ENCODE results near the gene GIGYF2.
"Not testable (repeated sequence)": the region's sequence is repeated elsewhere in the genome, so short reads cannot be mapped to it uniquely, and the experiment has no call there.

Gene GIGYF2

DNA sequence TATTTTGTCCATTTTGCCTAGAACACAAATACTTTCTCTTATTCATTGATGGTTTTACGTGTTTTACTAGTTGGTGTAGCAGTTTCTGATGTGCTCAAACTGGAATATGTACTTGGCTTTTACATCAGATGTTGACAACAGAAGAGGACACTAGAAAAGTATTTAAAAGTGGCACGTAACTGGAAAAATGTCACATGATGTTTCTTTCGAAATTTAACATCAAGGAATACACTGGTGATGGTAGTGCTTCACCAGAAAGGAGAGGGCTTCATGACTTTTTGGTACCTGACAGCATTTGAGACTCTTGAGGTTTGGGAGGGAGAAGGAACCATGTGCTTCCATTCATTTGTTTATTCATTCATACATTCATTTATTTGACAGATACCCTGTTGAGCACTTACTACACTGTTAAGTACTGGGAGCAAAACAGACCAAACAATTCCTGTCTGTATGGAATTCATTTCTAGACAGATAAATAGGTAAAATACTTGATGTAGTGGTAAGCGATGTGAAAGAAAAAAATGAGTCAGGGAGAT is 1.5 kb downstream of the GIGYF2 start:
- Mint-ChIP-seq H3K36me3 (ENCODE audit: low read depth) (peaks cover 33% of the 10 kb centered on the region), H3K27ac (peak overlapping the region; percentile 22), H3K9me3 (no peaks in the 10 kb centered on the region), H3K4me1 (ENCODE audit: low read depth) (peaks cover 34% of the 10 kb centered on the region), H3K27me3 (ENCODE audit: low read depth) (peaks cover 2% of the 10 kb centered on the region), H3K4me3 (peak overlapping the region; percentile 99)
- no peak for DNase-seq (ENCODE audit: low spot score)

DNA sequence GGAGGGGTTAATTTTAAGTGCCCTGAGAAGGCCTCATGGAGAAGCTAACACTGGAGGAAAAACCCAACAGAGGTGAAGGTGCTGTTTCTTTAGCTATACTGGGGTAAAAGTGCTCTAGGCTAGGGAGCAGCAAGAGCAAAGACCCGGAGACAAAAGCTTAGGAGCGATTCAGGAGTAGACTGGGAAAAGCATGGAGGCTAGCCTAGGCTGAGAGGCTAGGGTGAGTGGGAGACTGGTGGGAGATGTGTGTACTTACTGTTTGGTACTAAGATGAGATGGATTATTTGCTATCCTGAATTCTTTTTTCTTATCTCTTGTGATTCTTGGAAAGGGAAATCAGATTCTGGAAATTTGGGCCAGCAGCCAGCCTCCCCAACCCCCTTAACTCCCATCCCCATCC is 2.0 kb downstream of the GIGYF2 start:
- no peak for DNase-seq (ENCODE audit: low spot score)
- Mint-ChIP-seq H3K4me3 (peak overlapping the region; percentile 99), H3K27ac (peak overlapping the region; percentile 17), H3K4me1 (ENCODE audit: low read depth) (peaks cover 34% of the 10 kb centered on the region), H3K9me3 (no peaks in the 10 kb centered on the region), H3K36me3 (ENCODE audit: low read depth) (peaks cover 37% of the 10 kb centered on the region), H3K27me3 (ENCODE audit: low read depth) (peaks cover 2% of the 10 kb centered on the region)

DNA sequence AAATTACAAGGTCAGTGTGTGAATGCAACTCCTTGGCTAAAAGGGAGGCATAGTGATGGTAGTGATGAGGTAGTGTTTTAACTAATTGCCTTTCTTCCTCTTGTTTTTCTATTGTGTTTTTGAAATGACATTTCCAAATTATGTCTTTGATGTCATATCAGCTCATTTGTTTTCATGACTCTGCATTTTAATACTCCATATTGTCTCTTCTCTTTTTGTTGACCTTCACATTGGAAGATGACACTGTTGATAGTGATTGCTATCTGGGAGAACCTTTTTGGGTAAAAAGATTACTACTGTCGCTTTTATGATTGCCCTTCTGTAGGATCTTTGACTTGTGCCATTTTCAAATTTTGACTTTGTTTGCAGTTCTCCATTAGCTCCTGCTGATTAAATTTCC is 3.0 kb downstream of the GIGYF2 start:
- H3K4me1 Mint-ChIP-seq (ENCODE audit: low read depth), result peaks cover 34% of the 10 kb centered on the region
- H3K4me3 Mint-ChIP-seq, result peak overlapping the region; percentile 48
- no peaks in the 10 kb centered on the region for H3K27me3 Mint-ChIP-seq (ENCODE audit: low read depth)

DNA sequence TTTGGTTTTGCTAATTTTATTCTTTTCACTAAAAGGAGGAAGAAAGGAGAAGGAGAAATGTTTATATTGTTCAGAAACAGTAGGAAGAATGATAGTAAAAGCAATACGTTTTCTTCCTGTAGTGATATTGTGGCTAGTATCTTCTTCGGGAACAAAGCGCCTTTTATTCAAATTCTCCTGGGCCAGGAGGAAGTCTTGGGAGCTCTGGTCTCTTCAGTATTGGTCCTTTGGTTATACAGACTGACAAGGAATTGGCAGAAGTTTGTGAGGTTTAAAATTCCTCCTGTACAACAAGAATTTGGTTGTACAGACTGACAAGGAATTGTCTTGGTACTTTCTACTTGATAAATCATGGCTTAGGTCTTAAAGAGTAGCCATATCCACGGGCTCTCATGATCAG is 9.9 kb downstream of the GIGYF2 start:
- no peak for DNase-seq (ENCODE audit: low spot score)
- no peak overlapping the region for H3K27ac Mint-ChIP-seq
- no peaks in the 10 kb centered on the region for H3K27me3 Mint-ChIP-seq (ENCODE audit: low read depth)
- no peak overlapping the region for H3K4me3 Mint-ChIP-seq
- peaks cover 2% of the 10 kb centered on the region for H3K4me1 Mint-ChIP-seq (ENCODE audit: low read depth)
- no peaks in the 10 kb centered on the region for H3K9me3 Mint-ChIP-seq
- peaks cover 40% of the 10 kb centered on the region for H3K36me3 Mint-ChIP-seq (ENCODE audit: low read depth)

More for the DNA sequence above, 3.0 kb downstream of the GIGYF2 start:
- no peak overlapping the region for H3K27ac Mint-ChIP-seq
- DNase-seq (ENCODE audit: low spot score), result no peak
- no peaks in the 10 kb centered on the region for H3K9me3 Mint-ChIP-seq
- H3K36me3 Mint-ChIP-seq (ENCODE audit: low read depth), result peaks cover 44% of the 10 kb centered on the region

DNA sequence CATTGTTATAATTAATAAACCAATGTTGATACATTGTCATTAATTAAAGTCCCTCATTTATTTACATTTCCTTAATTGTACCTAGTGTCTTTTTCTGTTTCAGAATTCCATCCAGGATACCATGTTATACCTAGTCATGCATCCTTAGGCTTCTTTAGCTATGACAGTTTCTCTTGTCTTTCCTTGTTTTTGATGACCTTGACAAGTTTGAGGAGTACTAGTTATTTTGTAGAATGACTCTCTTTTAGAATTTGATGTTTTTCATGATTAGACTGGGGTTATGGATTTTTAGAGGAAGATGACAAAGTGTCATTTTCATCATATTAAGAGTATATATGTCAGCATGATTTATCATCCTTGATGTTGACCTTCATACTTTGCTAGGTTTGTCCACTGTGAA is 16.4 kb downstream of the GIGYF2 start:
- H3K27me3 Mint-ChIP-seq (ENCODE audit: low read depth), result no peaks in the 10 kb centered on the region
- H3K4me1 Mint-ChIP-seq (ENCODE audit: low read depth), result peaks cover 11% of the 10 kb centered on the region
- H3K27ac Mint-ChIP-seq, result no peak overlapping the region
- H3K4me3 Mint-ChIP-seq, result no peak overlapping the region
- DNase-seq (ENCODE audit: low spot score), result no peak
- H3K9me3 Mint-ChIP-seq, result peaks cover 4% of the 10 kb centered on the region
- peaks cover 48% of the 10 kb centered on the region for H3K36me3 Mint-ChIP-seq (ENCODE audit: low read depth)

DNA sequence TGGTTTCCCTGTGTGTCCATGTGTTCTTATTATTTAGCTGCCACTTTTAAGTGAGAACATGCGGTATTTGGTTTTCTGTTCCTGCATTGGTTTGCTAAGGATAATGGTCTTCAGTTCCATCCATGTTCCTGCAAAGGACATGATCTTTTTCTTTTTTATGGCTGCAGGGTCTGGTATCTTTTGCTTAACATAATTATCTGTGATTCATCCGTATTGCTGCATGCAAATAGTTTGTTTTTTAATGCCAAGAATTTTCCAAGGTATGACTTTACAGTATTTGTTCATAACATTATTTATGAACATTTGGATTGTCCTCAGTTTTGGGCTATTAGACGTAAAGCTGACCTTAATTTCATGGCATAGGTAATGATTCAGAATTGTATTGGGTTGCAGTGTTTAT is 17.8 kb downstream of the GIGYF2 start:
- Mint-ChIP-seq H3K4me3 (no peak overlapping the region), H3K9me3 (peaks cover 9% of the 10 kb centered on the region), H3K36me3 (ENCODE audit: low read depth) (peaks cover 59% of the 10 kb centered on the region), H3K27me3 (ENCODE audit: low read depth) (no peaks in the 10 kb centered on the region), H3K27ac (no peak overlapping the region), H3K4me1 (ENCODE audit: low read depth) (peaks cover 11% of the 10 kb centered on the region)
- DNase-seq (ENCODE audit: low spot score), result no peak

DNA sequence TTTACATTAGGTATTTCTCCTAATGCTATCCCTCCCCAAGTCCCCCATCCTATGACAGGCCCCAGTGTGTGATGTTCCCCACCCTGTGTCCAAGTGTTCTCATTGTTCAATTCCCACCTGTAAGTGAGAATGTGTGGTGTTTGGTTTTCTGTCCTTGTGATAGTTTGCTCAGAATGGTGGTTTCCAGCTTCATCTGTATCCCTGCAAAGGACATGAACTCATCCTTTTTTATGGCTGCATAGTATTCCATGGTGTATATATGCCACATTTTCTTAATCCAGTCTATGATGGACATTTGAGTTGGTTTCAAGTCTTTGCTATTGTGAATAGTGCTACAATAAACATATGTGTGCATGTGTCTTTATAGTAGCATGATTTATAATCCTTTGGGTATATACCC is 22.9 kb downstream of the GIGYF2 start:
- H3K9me3 Mint-ChIP-seq; H3K4me3 Mint-ChIP-seq; DNase-seq (ENCODE audit: low spot score); H3K27me3 Mint-ChIP-seq (ENCODE audit: low read depth); H3K27ac Mint-ChIP-seq: not testable (repeated sequence)
- peaks cover 22% of the 10 kb centered on the region for H3K4me1 Mint-ChIP-seq (ENCODE audit: low read depth)
- H3K36me3 Mint-ChIP-seq (ENCODE audit: low read depth), result peaks cover 69% of the 10 kb centered on the region

DNA sequence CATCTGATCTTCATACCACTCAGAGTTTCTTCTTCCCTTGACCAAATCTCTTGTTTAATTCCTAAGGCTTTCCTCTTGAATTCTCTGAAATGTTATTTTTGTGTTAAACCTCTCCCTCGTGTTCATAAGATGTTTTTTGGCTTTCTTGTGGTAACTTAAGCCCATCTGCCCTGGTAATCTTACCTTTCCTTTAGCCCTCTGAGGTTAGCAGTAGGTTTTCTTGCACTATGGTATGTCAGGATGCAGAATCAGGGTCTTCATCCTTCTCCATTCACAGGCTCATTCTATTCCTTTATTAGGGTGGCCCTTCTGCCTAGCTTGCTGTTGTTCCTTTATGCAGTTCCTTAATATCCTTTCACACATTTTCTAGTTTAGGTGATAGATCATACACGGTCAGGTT is 24.1 kb downstream of the GIGYF2 start:
- H3K27ac Mint-ChIP-seq, result peak overlapping the region; percentile 39
- no peaks in the 10 kb centered on the region for H3K27me3 Mint-ChIP-seq (ENCODE audit: low read depth)
- H3K36me3 Mint-ChIP-seq (ENCODE audit: low read depth), result peaks cover 69% of the 10 kb centered on the region
- DNase-seq (ENCODE audit: low spot score), result no peak
- H3K4me1 Mint-ChIP-seq (ENCODE audit: low read depth), result peaks cover 19% of the 10 kb centered on the region
- peaks cover 9% of the 10 kb centered on the region for H3K9me3 Mint-ChIP-seq
- peak overlapping the region; percentile 4 for H3K4me3 Mint-ChIP-seq

DNA sequence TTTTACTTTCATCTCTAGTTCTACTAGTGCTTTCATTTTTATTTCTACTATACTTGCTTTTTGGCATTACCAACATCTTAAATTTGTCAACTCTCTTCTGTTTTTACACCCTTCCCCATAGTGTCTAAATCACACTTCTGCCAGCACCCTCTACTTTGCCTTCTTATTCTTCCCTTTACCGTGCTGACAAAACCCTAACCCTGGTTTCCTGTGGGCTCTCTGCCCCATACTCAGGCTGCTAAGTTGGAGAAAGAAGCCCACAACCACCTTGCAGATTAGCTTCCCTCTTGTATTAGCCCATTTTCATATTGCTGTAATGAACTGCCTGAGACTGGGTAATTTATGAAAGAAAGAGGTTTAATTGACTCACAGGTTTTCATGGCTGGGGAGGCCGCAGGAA is 24.8 kb downstream of the GIGYF2 start:
- peak overlapping the region; percentile 4 for H3K4me3 Mint-ChIP-seq

DNA sequence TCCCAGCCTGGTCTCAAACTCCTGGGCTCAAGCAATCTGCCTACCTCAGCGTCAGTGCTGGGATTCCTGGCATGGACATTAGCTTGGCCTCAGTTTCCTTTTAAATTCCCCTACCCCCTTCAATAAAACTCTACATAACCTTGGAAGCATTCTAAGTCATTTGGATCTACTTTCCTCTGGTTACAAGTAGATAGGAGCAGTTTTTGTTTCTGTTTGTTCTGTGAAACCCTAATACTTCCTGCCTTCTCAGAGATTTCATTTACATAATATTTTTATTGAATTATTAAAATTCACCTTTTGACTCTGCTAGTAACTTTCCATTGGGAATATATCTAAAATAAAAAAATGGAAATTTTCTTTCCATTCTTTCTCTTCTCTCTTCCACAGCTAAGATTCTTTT is 25.9 kb downstream of the GIGYF2 start:
- peaks cover 5% of the 10 kb centered on the region for H3K9me3 Mint-ChIP-seq
- no peaks in the 10 kb centered on the region for H3K27me3 Mint-ChIP-seq (ENCODE audit: low read depth)
- no peak overlapping the region for H3K4me3 Mint-ChIP-seq
- DNase-seq (ENCODE audit: low spot score), result no peak
- peaks cover 22% of the 10 kb centered on the region for H3K4me1 Mint-ChIP-seq (ENCODE audit: low read depth)
- peaks cover 65% of the 10 kb centered on the region for H3K36me3 Mint-ChIP-seq (ENCODE audit: low read depth)
- peak overlapping the region; percentile 39 for H3K27ac Mint-ChIP-seq

More for the DNA sequence above, 24.8 kb downstream of the GIGYF2 start:
- peak overlapping the region; percentile 39 for H3K27ac Mint-ChIP-seq
- no peak for DNase-seq (ENCODE audit: low spot score)
- peaks cover 16% of the 10 kb centered on the region for H3K4me1 Mint-ChIP-seq (ENCODE audit: low read depth)
- peaks cover 9% of the 10 kb centered on the region for H3K9me3 Mint-ChIP-seq
- H3K27me3 Mint-ChIP-seq (ENCODE audit: low read depth), result no peaks in the 10 kb centered on the region
- H3K36me3 Mint-ChIP-seq (ENCODE audit: low read depth), result peaks cover 66% of the 10 kb centered on the region

DNA sequence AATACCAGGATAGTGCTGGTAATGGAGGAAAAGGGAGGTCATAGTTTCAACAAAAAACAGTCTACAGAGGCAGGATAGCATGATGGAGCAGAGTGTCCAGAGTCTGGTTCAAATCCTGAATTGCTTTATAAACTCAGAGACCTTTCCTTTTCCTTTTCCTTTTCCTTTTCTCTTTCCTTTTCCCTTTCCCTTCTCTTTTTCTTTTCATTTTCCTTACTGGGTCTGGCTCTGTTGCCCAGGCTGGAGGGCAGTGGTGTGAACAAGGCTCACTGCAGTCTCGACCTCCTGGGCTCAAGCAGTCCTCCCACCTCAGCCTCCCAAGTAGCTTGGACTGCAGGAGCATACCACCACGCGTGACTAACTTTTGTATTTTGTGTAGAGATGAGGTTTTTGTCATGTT is 31.7 kb downstream of the GIGYF2 start:
- H3K27ac Mint-ChIP-seq, result no peak overlapping the region
- no peaks in the 10 kb centered on the region for H3K9me3 Mint-ChIP-seq
- no peaks in the 10 kb centered on the region for H3K27me3 Mint-ChIP-seq (ENCODE audit: low read depth)
- H3K36me3 Mint-ChIP-seq (ENCODE audit: low read depth), result peaks cover 39% of the 10 kb centered on the region
- no peak overlapping the region for H3K4me3 Mint-ChIP-seq
- H3K4me1 Mint-ChIP-seq (ENCODE audit: low read depth), result peaks cover 14% of the 10 kb centered on the region
- no peak for DNase-seq (ENCODE audit: low spot score)

DNA sequence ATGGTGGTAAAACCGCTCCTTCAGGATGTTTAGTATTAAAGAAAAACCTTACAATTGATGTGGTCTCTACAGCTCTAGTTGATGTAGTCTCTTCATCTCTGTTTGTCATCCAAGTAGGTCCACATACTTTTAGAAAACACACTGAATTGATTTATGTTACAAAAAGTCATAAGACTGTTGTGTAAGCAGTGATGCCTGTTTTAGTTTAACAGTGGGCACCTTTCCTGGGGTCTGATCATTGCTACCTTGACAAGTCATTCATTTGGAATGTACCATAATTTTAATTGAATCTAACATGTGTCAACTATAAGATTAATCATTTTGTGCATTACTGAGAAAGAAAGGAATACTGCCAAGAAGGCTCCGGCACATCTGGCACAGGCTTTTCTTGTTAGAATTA is 34.3 kb downstream of the GIGYF2 start:
- peaks cover 37% of the 10 kb centered on the region for H3K36me3 Mint-ChIP-seq (ENCODE audit: low read depth)
- H3K4me1 Mint-ChIP-seq (ENCODE audit: low read depth), result peaks cover 14% of the 10 kb centered on the region
- no peaks in the 10 kb centered on the region for H3K27me3 Mint-ChIP-seq (ENCODE audit: low read depth)
- no peak for DNase-seq (ENCODE audit: low spot score)
- no peak overlapping the region for H3K27ac Mint-ChIP-seq
- no peaks in the 10 kb centered on the region for H3K9me3 Mint-ChIP-seq
- no peak overlapping the region for H3K4me3 Mint-ChIP-seq

DNA sequence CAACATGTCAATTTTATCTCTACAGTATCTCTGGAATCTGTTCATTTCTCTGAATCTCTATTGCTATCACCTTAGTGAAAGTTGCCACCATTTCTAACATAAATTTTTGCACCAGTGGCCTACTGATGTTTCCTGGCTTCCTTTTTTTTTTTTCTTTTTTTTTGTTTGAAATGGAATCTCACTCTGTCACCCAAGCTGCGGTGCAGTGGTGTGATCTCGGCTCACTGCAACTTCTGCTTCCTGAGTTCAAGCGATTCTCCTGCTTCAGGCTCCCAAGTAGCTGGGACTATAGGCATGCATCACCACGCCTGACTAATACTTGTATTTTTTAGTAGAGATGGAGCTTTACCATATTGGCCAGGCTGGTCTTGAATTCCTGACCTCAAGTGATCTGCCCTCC is 44.2 kb downstream of the GIGYF2 start:
- Mint-ChIP-seq H3K36me3 (ENCODE audit: low read depth) (peaks cover 14% of the 10 kb centered on the region), H3K27ac (no peak overlapping the region), H3K4me1 (ENCODE audit: low read depth) (peaks cover 11% of the 10 kb centered on the region), H3K4me3 (no peak overlapping the region), H3K27me3 (ENCODE audit: low read depth) (no peaks in the 10 kb centered on the region), H3K9me3 (no peaks in the 10 kb centered on the region)
- no peak for DNase-seq (ENCODE audit: low spot score)

DNA sequence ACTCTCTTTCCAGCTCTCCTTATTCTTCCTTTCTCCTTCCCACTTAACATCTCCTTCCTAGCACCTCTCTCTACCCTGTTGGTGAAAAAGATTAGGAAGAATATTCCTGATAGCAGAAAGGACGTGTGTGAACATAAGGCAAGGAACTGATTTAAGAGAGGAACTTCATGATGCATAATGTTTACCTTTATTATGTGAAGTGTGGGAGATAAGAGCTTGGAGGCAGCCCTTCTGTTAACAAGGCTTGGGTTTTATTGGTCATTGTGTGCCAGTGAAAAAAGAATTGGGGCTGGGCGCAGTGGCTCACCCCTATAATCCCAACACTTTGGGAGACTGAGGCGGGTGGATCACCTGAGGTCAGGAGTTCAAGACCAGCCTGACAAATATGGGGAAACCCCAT is 44.8 kb downstream of the GIGYF2 start:
- peaks cover 13% of the 10 kb centered on the region for H3K36me3 Mint-ChIP-seq (ENCODE audit: low read depth)
- no peaks in the 10 kb centered on the region for H3K9me3 Mint-ChIP-seq
- no peak overlapping the region for H3K4me3 Mint-ChIP-seq
- H3K27me3 Mint-ChIP-seq (ENCODE audit: low read depth), result no peaks in the 10 kb centered on the region
- DNase-seq (ENCODE audit: low spot score), result no peak
- H3K27ac Mint-ChIP-seq, result no peak overlapping the region
- peaks cover 11% of the 10 kb centered on the region for H3K4me1 Mint-ChIP-seq (ENCODE audit: low read depth)

DNA sequence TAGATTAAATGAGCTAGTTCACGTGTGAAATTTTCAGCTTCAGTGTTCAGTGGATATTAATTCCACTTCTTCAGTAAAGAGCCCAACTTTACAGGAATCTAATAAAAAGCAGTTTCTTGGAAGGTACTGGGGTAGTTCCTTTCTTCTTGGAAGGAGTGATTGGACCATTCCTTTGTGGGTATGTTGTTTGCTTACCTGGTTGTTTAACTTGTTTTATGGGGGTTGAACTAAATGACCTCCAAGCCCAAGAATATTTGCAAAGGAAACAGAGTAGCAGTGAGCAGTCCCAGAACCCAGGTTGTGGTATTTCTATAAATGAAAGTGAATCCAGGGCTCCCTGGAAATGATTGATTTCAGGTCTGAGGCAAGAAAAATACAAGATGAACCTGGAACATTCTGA is 47.8 kb downstream of the GIGYF2 start:
- no peak overlapping the region for H3K27ac Mint-ChIP-seq
- no peak overlapping the region for H3K4me3 Mint-ChIP-seq
- H3K27me3 Mint-ChIP-seq (ENCODE audit: low read depth), result no peaks in the 10 kb centered on the region
- DNase-seq (ENCODE audit: low spot score), result no peak
- no peaks in the 10 kb centered on the region for H3K9me3 Mint-ChIP-seq
- peaks cover 15% of the 10 kb centered on the region for H3K4me1 Mint-ChIP-seq (ENCODE audit: low read depth)
- H3K36me3 Mint-ChIP-seq (ENCODE audit: low read depth), result peaks cover 13% of the 10 kb centered on the region
